ENCODE data around the gene STEAP1B.
A peak's percentile ranks its signal among the peaks of the same experiment; 100 is the strongest.
"Not testable (repeated sequence)": the region's sequence is repeated elsewhere in the genome, so short reads cannot be mapped to it uniquely, and the experiment has no call there.

Gene STEAP1B

GRCh38 chr7:22499888-22500689 lies at the start of gene STEAP1B:
Gene STEAP1B (minus strand): TSS chr7:22500188. CDS start chr7:22494855, 5,333 bp downstream.
- DNase-seq (ENCODE audit: low spot score): not testable (repeated sequence)

GRCh38 chr7:22549051-22549450 lies 49.1 kb upstream of the STEAP1B start:
- no peak for DNase-seq (ENCODE audit: low spot score)

GRCh38 chr7:22548313-22548712 lies 48.3 kb upstream of the STEAP1B start:
- no peak for DNase-seq (ENCODE audit: low spot score)

GRCh38 chr7:22546769-22547168 lies 46.8 kb upstream of the STEAP1B start:
- DNase-seq (ENCODE audit: low spot score): no peak

GRCh38 chr7:22545529-22545928 lies 45.5 kb upstream of the STEAP1B start:
- no peak for DNase-seq (ENCODE audit: low spot score)

GRCh38 chr7:22544245-22544644 lies 44.3 kb upstream of the STEAP1B start:
- DNase-seq (ENCODE audit: low spot score): no peak

GRCh38 chr7:22543169-22543568 lies 43.2 kb upstream of the STEAP1B start:
- DNase-seq (ENCODE audit: low spot score): no peak

GRCh38 chr7:22542669-22543068 lies 42.7 kb upstream of the STEAP1B start:
- DNase-seq (ENCODE audit: low spot score): no peak

- no peak for DNase-seq (ENCODE audit: low spot score)
Measured at GRCh38 chr7:22542254-22542653, 42.3 kb upstream of the STEAP1B start.

GRCh38 chr7:22541789-22542188 lies 41.8 kb upstream of the STEAP1B start:
- no peak for DNase-seq (ENCODE audit: low spot score)

GRCh38 chr7:22528537-22528936 lies 28.5 kb upstream of the STEAP1B start:
- not testable (repeated sequence) for DNase-seq (ENCODE audit: low spot score)

- DNase-seq (ENCODE audit: low spot score): not testable (repeated sequence)
Measured at GRCh38 chr7:22524353-22524947, 24.5 kb upstream of the STEAP1B start.

GRCh38 chr7:22523478-22524352 lies 23.7 kb upstream of the STEAP1B start:
- DNase-seq (ENCODE audit: low spot score): peak; percentile 61

GRCh38 chr7:22519560-22519959 lies 19.6 kb upstream of the STEAP1B start:
- DNase-seq (ENCODE audit: low spot score): not testable (repeated sequence)

- not testable (repeated sequence) for DNase-seq (ENCODE audit: low spot score)
Measured at GRCh38 chr7:22516950-22517349, 17.0 kb upstream of the STEAP1B start.

- not testable (repeated sequence) for DNase-seq (ENCODE audit: low spot score)
Measured at GRCh38 chr7:22514963-22515362, 15.0 kb upstream of the STEAP1B start.

- not testable (repeated sequence) for DNase-seq (ENCODE audit: low spot score)
Measured at GRCh38 chr7:22507320-22507719, 7.3 kb upstream of the STEAP1B start.

- not testable (repeated sequence) for DNase-seq (ENCODE audit: low spot score)
Measured at GRCh38 chr7:22506316-22507020, 6.5 kb upstream of the STEAP1B start.

- DNase-seq (ENCODE audit: low spot score): not testable (repeated sequence)
Measured at GRCh38 chr7:22504519-22504918, 4.5 kb upstream of the STEAP1B start.

- not testable (repeated sequence) for DNase-seq (ENCODE audit: low spot score)
Measured at GRCh38 chr7:22502104-22502503, 2.1 kb upstream of the STEAP1B start.

- peak; percentile 54 for DNase-seq (ENCODE audit: low spot score)
Measured at GRCh38 chr7:22501336-22501735, 1.3 kb upstream of the STEAP1B start.

- no peak for DNase-seq (ENCODE audit: low spot score)
Measured at GRCh38 chr7:22499044-22499443, 944 bp downstream of the STEAP1B start.

Measured in RKO (cell line).